IMR-90 (cell line): Measurements from ENCODE around the gene CCDC12.

Source experiments
- BHLHE40 ChIP-seq: fragments of 150-350 bp; IDR thresholded peaks from 2 replicates; pipeline ENCODE4 v1.6.1; 2016; ENCODE audit warnings: mild to moderate bottlenecking, low read depth, low read length
- CEBPB ChIP-seq: IDR thresholded peaks from 2 replicates; pipeline ENCODE4 v1.6.1; 2012; ENCODE audit warnings: low read depth, low read length, improper control_type of control experiment
- CHD1 ChIP-seq: IDR thresholded peaks from 2 replicates; pipeline ENCODE4 v1.6.1; 2012; ENCODE audit warnings: low read depth, low read length, improper control_type of control experiment
- CTCF ChIP-seq: conservative IDR thresholded peaks from 2 replicates; pipeline ENCODE4 v1.5.1; 2012; ENCODE audit warnings: mild to moderate bottlenecking, low read depth, low read length, improper control_type of control experiment
- ELK1 ChIP-seq: fragments of 150-350 bp; IDR thresholded peaks from 2 replicates; pipeline ENCODE4 v1.6.1; 2016; ENCODE audit warnings: low read depth, mild to moderate bottlenecking, low read length, moderate library complexity, borderline replicate concordance
- FOS ChIP-seq: fragments of 150-350 bp; IDR thresholded peaks from 2 replicates; pipeline ENCODE4 v1.6.1; 2016; ENCODE audit warnings: low read depth, low read length
- MAZ ChIP-seq: IDR thresholded peaks from 2 replicates; pipeline ENCODE4 v1.6.1; 2012; ENCODE audit warnings: low read depth, mild to moderate bottlenecking, low read length, improper control_type of control experiment, moderate library complexity, borderline replicate concordance
- NFE2L2 ChIP-seq: fragments of 150-350 bp; IDR thresholded peaks from 2 replicates; pipeline ENCODE4 v1.6.1; 2016; ENCODE audit warnings: low read depth, mild to moderate bottlenecking, low read length
- POLR2A ChIP-seq: IDR thresholded peaks from 2 replicates; pipeline ENCODE4 v1.6.1; 2012; ENCODE audit warnings: mild to moderate bottlenecking, low read depth, low read length
- RAD21 ChIP-seq: IDR thresholded peaks from 2 replicates; pipeline ENCODE4 v1.6.1; 2012; ENCODE audit warnings: low read length, improper control_type of control experiment
- RFX5 ChIP-seq: IDR thresholded peaks from 2 replicates; pipeline ENCODE4 v1.8.0; 2012; ENCODE audit warnings: low read depth, mild to moderate bottlenecking, low read length, moderate library complexity
- SMC3 ChIP-seq: fragments of 150-350 bp; IDR thresholded peaks from 2 replicates; pipeline ENCODE4 v1.6.1; 2016; ENCODE audit warnings: low read depth, mild to moderate bottlenecking, antibody characterized with exemption, low read length, moderate library complexity
- USF2 ChIP-seq: fragments of 150-350 bp; IDR thresholded peaks from 2 replicates; pipeline ENCODE4 v1.6.1; 2017; ENCODE audit warnings: mild to moderate bottlenecking, antibody characterized with exemption, low read length, low read depth

GRCh38 chr3:46971151-46971550, 5.4 kb downstream of the CCDC12 start:
- TF ChIP-seq RFX5: no peak
- no peak for TF ChIP-seq CHD1
- TF ChIP-seq CTCF: no peak
- no peak for TF ChIP-seq CEBPB
- TF ChIP-seq POLR2A: no peak
- no peak for TF ChIP-seq NFE2L2
- TF ChIP-seq BHLHE40: no peak
- TF ChIP-seq FOS: no peak
- no peak for TF ChIP-seq ELK1
- TF ChIP-seq MAZ: no peak
- TF ChIP-seq RAD21: no peak
- no peak for TF ChIP-seq SMC3
- TF ChIP-seq USF2: no peak
